ENCODE data around the gene NBAS. TPM values are rescaled to one million over a fixed set of nuclear protein-coding genes. Genes with fewer than 3 reads are reported as not detected.

The NBAS gene
- total RNA-seq, 4 donors from 2014 or later, result 27.3 to 43.6 (median 28.4) TPM

GRCh38 chr2:15565392-15565791 lies 4.3 kb upstream of the NBAS start:
- Histone ChIP-seq H3K36me3 (no peaks in the 10 kb centered on the region), H3K4me3 (no peak overlapping the region), H3K27ac (no peak overlapping the region), H3K27me3 (no peaks in the 10 kb centered on the region), H3K9me3 (no peaks in the 10 kb centered on the region), H3K4me1 (peaks cover 0 to under 1% of the 10 kb centered on the region in 2 donors)
- TF ChIP-seq CTCF (IDR thresholded peaks at IDR 0.05 in 4 of 5, conservative IDR thresholded peaks at IDR 0.05 in 1 of 5), result no peak
- no peak for TF ChIP-seq POLR2A (IDR thresholded peaks at IDR 0.05)
- DNase-seq (no peak), ATAC-seq (no peak)
- intact Hi-C loops (cut with DNase I; ENCODE audit: low total_unique reads) (no loop called here), in situ Hi-C loops (cut with MboI; ENCODE audit: low sequenced_read_pairs in 4 of 4) (no loop called here)

GRCh38 chr2:15563227-15564100 lies 2.3 kb upstream of the NBAS start:
- TF ChIP-seq POLR2A (IDR thresholded peaks at IDR 0.05), result no peak
- TF ChIP-seq CTCF (IDR thresholded peaks at IDR 0.05 in 4 of 5, conservative IDR thresholded peaks at IDR 0.05 in 1 of 5), result no peak
- no peak for ATAC-seq
- H3K4me3 ChIP-seq, result no peak overlapping the region
- no peaks in the 10 kb centered on the region for H3K27me3 ChIP-seq
- H3K4me1 ChIP-seq, result peaks cover 17 to 18% of the 10 kb centered on the region in 2 donors
- H3K36me3 ChIP-seq, result no peaks in the 10 kb centered on the region
- no peak for DNase-seq
- H3K9me3 ChIP-seq, result no peaks in the 10 kb centered on the region
- in situ Hi-C loops (cut with MboI; ENCODE audit: low sequenced_read_pairs in 4 of 4), result no loop called here
- intact Hi-C loops (cut with DNase I; ENCODE audit: low total_unique reads), result loop anchor here (5.0 kb wide), 1 partner anchor 111 kb away; no protein-coding TSS in a partner anchor
- H3K27ac ChIP-seq, result no peak overlapping the region

- peak overlapping the region in 3 of 4 donors; percentile 82 to 95 (median 83) for H3K4me3 ChIP-seq
- intact Hi-C loops (cut with DNase I; ENCODE audit: low total_unique reads), result loop anchor here (5.0 kb wide), 1 partner anchor 110 kb away; no protein-coding TSS in a partner anchor
- no peak overlapping the region for H3K27ac ChIP-seq
Observed at GRCh38 chr2:15562354-15563031, 1.4 kb upstream of the NBAS start.

More at GRCh38 chr2:15562354-15563031, 1.4 kb upstream of the NBAS start:
- no peaks in the 10 kb centered on the region for H3K9me3 ChIP-seq
- no peak for ATAC-seq
- DNase-seq, result no peak
- H3K27me3 ChIP-seq, result no peaks in the 10 kb centered on the region
- no peaks in the 10 kb centered on the region for H3K36me3 ChIP-seq
- no peak for TF ChIP-seq POLR2A (IDR thresholded peaks at IDR 0.05)
- TF ChIP-seq CTCF (IDR thresholded peaks at IDR 0.05 in 4 of 5, conservative IDR thresholded peaks at IDR 0.05 in 1 of 5), result no peak
- peaks cover 23 to 26% of the 10 kb centered on the region in 2 donors for H3K4me1 ChIP-seq
- in situ Hi-C loops (cut with MboI; ENCODE audit: low sequenced_read_pairs in 4 of 4), result no loop called here
